Loucy (cell line): Measurements from ENCODE around the gene MYO10.

Experiments
- H2AFZ ChIP-seq: fragments of 200-600 bp; sonication (generic); 2 replicates; pipeline ENCODE4 v1.6.0; 2016; ENCODE audit warnings: antibody characterized with exemption, mild to moderate bottlenecking, low read length, moderate library complexity
- H3F3A ChIP-seq: fragments of 200-600 bp; 2 replicates; pipeline ENCODE4 v1.6.0; 2016; ENCODE audit warnings: antibody characterized with exemption, low read depth, mild to moderate bottlenecking
- H3K27me3 ChIP-seq: fragments of 200-600 bp; sonication (generic); 2 replicates; pipeline ENCODE4 v1.6.1; 2014; ENCODE audit warnings: low read length, mild to moderate bottlenecking; ENCODE audit not compliant: insufficient read depth, poor library complexity, severe bottlenecking
- H3K36me3 ChIP-seq: fragments of 200-600 bp; sonication (generic); 2 replicates; pipeline ENCODE4 v1.6.1; 2016; ENCODE audit warnings: low read length; ENCODE audit not compliant: insufficient read depth
- H3K4me1 ChIP-seq: fragments of 200-600 bp; sonication (generic); 2 replicates; pipeline ENCODE4 v1.5.1; 2014; ENCODE audit warnings: low read length, mild to moderate bottlenecking; ENCODE audit not compliant: insufficient read depth, poor library complexity, severe bottlenecking
- H3K4me2 ChIP-seq: fragments of 200-600 bp; sonication (generic); 2 replicates; pipeline ENCODE4 v1.6.0; 2014; ENCODE audit warnings: antibody characterized with exemption, low read length, low read depth, mild to moderate bottlenecking; ENCODE audit not compliant: poor library complexity, severe bottlenecking
- H3K4me3 ChIP-seq: fragments of 200-600 bp; sonication (generic); 2 replicates; pipeline ENCODE4 v1.5.1; 2014; ENCODE audit warnings: low read length, mild to moderate bottlenecking, mixed read lengths; ENCODE audit not compliant: poor library complexity, severe bottlenecking
- H3K79me2 ChIP-seq: fragments of 200-600 bp; sonication (generic); 2 replicates; pipeline ENCODE4 v1.6.1; 2014; ENCODE audit warnings: low read length; ENCODE audit not compliant: insufficient read depth
- H3K9ac ChIP-seq: fragments of 200-600 bp; sonication (generic); 2 replicates; pipeline ENCODE4 v1.6.0; 2014; ENCODE audit warnings: mild to moderate bottlenecking, low read depth, low read length, moderate library complexity; ENCODE audit not compliant: poor library complexity, severe bottlenecking
- H3K9me2 ChIP-seq: fragments of 200-600 bp; sonication (generic); replicated peaks from 2 replicates; pipeline ENCODE4 v1.6.1; 2016; ENCODE audit warnings: low read depth, low read length, mixed read lengths
- H3K9me3 ChIP-seq: fragments of 200-600 bp; sonication (generic); 2 replicates; pipeline ENCODE4 v1.6.1; 2014; ENCODE audit warnings: mild to moderate bottlenecking, antibody characterized with exemption, low read length, low read depth; ENCODE audit not compliant: insufficient read depth
- H4K20me1 ChIP-seq: fragments of 200-600 bp; sonication (generic); 2 replicates; pipeline ENCODE4 v1.6.0; 2014; ENCODE audit warnings: antibody characterized with exemption, low read length, mild to moderate bottlenecking; ENCODE audit not compliant: insufficient read depth, poor library complexity, severe bottlenecking
- EZH2phosphoT487 ChIP-seq: fragments of 200-600 bp; IDR thresholded peaks from 2 replicates; pipeline ENCODE4 v1.6.1; 2018; ENCODE audit warnings: antibody characterized with exemption, mild to moderate bottlenecking, moderate library complexity, borderline replicate concordance
- TF ChIP-seq, protein P1 (sequence below): fragments of 200-600 bp; sonication (generic); conservative IDR thresholded peaks from 2 replicates; pipeline ENCODE4 v1.5.1; 2014; ENCODE audit warnings: mild to moderate bottlenecking, antibody characterized with exemption, low read length

The MYO10 gene

DNA sequence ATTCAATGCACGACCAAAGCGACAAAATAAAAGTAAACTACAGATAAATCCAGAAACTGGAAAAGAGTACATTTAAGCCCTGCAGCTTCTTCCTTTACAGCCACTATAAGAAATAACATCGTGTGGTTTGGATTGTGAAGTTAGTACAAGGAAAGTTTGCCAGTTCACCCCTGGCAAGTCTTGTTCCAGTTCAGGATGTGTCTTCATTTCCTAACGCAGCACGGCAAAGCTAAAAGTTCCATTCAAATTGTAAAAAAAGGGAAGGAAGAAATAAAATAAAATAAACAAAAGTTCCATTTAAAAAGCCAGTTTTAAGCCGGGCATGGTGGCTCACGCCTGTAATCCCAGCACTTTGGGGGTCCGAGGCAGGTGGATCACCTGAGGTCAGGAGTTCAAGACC, 236.0 kb downstream of the MYO10 start:
- H3K4me3 ChIP-seq = no peak overlapping the region
- no peaks in the 10 kb centered on the region for H3K9me2 ChIP-seq
- H2AFZ ChIP-seq = no peak overlapping the region
- no peaks in the 10 kb centered on the region for H3K36me3 ChIP-seq
- H3K4me1 ChIP-seq = no peaks in the 10 kb centered on the region
- no peak overlapping the region for H3K9ac ChIP-seq
- no peaks in the 10 kb centered on the region for H3K27me3 ChIP-seq
- H4K20me1 ChIP-seq = no peaks in the 10 kb centered on the region
- H3K79me2 ChIP-seq = no peaks in the 10 kb centered on the region
- H3K9me3 ChIP-seq = no peaks in the 10 kb centered on the region
- TF ChIP-seq, protein P1, sequence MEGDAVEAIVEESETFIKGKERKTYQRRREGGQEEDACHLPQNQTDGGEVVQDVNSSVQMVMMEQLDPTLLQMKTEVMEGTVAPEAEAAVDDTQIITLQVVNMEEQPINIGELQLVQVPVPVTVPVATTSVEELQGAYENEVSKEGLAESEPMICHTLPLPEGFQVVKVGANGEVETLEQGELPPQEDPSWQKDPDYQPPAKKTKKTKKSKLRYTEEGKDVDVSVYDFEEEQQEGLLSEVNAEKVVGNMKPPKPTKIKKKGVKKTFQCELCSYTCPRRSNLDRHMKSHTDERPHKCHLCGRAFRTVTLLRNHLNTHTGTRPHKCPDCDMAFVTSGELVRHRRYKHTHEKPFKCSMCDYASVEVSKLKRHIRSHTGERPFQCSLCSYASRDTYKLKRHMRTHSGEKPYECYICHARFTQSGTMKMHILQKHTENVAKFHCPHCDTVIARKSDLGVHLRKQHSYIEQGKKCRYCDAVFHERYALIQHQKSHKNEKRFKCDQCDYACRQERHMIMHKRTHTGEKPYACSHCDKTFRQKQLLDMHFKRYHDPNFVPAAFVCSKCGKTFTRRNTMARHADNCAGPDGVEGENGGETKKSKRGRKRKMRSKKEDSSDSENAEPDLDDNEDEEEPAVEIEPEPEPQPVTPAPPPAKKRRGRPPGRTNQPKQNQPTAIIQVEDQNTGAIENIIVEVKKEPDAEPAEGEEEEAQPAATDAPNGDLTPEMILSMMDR = no peak
- no peak for TF ChIP-seq EZH2phosphoT487
- H3K4me2 ChIP-seq = no peak overlapping the region
- H3F3A ChIP-seq = no peaks in the 10 kb centered on the region

DNA sequence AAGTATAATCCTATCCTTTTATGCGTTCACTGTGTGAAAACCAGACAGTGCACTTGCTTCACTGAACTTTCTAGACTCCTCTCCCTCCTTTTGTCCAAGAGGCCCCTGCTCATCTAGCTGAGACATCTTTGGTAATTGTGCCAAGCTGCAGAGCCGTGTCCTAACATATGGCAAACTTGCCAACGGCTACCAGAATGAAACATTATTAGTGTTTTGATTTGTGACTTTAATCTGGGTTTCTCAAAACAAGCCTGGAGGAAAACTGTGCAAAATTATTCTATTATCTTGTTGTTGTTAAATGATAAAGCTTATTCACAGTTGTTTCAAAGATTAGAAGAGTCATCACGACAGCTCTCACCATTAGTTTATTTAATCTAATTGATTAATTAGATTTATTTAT, 240.3 kb downstream of the MYO10 start:
- H3K9me3 ChIP-seq = no peaks in the 10 kb centered on the region
- no peak overlapping the region for H3K4me2 ChIP-seq
- H3K9me2 ChIP-seq = no peaks in the 10 kb centered on the region
- no peaks in the 10 kb centered on the region for H3K79me2 ChIP-seq
- no peak overlapping the region for H3K4me3 ChIP-seq
- H3K27me3 ChIP-seq = no peaks in the 10 kb centered on the region
- no peak overlapping the region for H3K9ac ChIP-seq
- H4K20me1 ChIP-seq = no peaks in the 10 kb centered on the region
- H3F3A ChIP-seq = no peaks in the 10 kb centered on the region
- no peaks in the 10 kb centered on the region for H3K4me1 ChIP-seq
- H3K36me3 ChIP-seq = no peaks in the 10 kb centered on the region
- no peak overlapping the region for H2AFZ ChIP-seq
- no peak for TF ChIP-seq EZH2phosphoT487
- TF ChIP-seq, protein P1 = no peak

DNA sequence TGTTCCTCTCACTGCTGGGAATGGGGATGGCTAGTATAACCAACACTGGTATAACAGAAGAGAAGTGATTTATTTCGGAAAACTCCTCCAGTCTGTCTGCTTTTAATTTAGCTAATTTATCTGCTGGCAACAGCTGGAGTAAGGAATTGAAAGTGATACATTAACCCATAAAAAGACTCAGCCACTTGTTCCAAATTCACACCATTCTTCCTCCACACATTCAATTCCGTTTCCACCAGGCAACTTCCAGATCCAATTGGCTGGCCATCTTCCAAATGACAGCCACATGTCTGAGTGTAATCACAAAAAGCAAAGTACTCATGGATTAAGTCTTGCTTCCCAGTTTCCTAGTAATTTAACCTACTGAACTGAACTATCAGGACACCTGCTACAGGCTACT, 242.2 kb downstream of the MYO10 start:
- H3K27me3 ChIP-seq = no peaks in the 10 kb centered on the region
- H3K36me3 ChIP-seq = no peaks in the 10 kb centered on the region
- H3F3A ChIP-seq = no peaks in the 10 kb centered on the region
- H4K20me1 ChIP-seq = no peaks in the 10 kb centered on the region
- no peak overlapping the region for H3K9ac ChIP-seq
- no peak overlapping the region for H3K4me3 ChIP-seq
- H3K4me2 ChIP-seq = no peak overlapping the region
- no peak overlapping the region for H2AFZ ChIP-seq
- no peaks in the 10 kb centered on the region for H3K4me1 ChIP-seq
- no peaks in the 10 kb centered on the region for H3K9me2 ChIP-seq
- H3K79me2 ChIP-seq = no peaks in the 10 kb centered on the region
- TF ChIP-seq, protein P1 = no peak
- TF ChIP-seq EZH2phosphoT487 = no peak
- no peaks in the 10 kb centered on the region for H3K9me3 ChIP-seq
